SK-N-SH (cell line): ENCODE measurements around the gene PSME4.

ENCODE experiments used
- CTCF ChIP-seq: fragments of 200-600 bp; sonication (generic); IDR thresholded peaks from 2 replicates; pipeline ENCODE4 v1.6.1; 2017; ENCODE audit warnings: antibody characterized with exemption, mild to moderate bottlenecking, moderate library complexity
- EP300 ChIP-seq, 2 experiments: IDR thresholded peaks; 2 replicates each; pipeline versions ENCODE4 v1.4.0 to v1.6.1; 2012; ENCODE audit warnings: borderline replicate concordance in 1 of 2, low read depth in 1 of 2, low read length in 1 of 2
- EZH2phosphoT487 ChIP-seq: fragments of 200-600 bp; sonication (generic); IDR thresholded peaks from 2 replicates; pipeline ENCODE4 v1.6.1; 2017; ENCODE audit warnings: low read depth, mixed run types, mild to moderate bottlenecking, antibody characterized with exemption, moderate library complexity, borderline replicate concordance
- JUND ChIP-seq: IDR thresholded peaks from 2 replicates; pipeline ENCODE4 v1.4.0; 2012
- MXI1 ChIP-seq: IDR thresholded peaks from 2 replicates; pipeline ENCODE4 v1.6.1; 2012; ENCODE audit warnings: mild to moderate bottlenecking, low read depth, low read length, improper control_type of control experiment
- POLR2AphosphoS5 ChIP-seq: IDR thresholded peaks from 2 replicates; pipeline ENCODE4 v1.6.1; 2012; ENCODE audit warnings: low read depth, low read length
- RCOR1 ChIP-seq: fragments of 150-350 bp; IDR thresholded peaks from 2 replicates; pipeline ENCODE4 v1.6.1; 2017; ENCODE audit warnings: antibody characterized with exemption, low read length
- RXRA ChIP-seq: IDR thresholded peaks from 2 replicates; pipeline ENCODE4 v1.4.0; 2012; ENCODE audit warnings: low read depth, mild to moderate bottlenecking, borderline replicate concordance
- USF2 ChIP-seq: fragments of 150-350 bp; IDR thresholded peaks from 2 replicates; pipeline ENCODE4 v1.6.1; 2017; ENCODE audit warnings: antibody characterized with exemption, low read length, low read depth, borderline replicate concordance

GRCh38 chr2:53867773-53868172 is 103.0 kb downstream of the PSME4 start:
- TF ChIP-seq RXRA, result no peak
- no peak for TF ChIP-seq CTCF
- no peak for TF ChIP-seq RCOR1
- no peak for TF ChIP-seq POLR2AphosphoS5
- no peak for TF ChIP-seq EP300 (IDR thresholded peaks at IDR 0.05; ENCODE audit: borderline replicate concordance in 1 of 2, low read depth in 1 of 2, low read length in 1 of 2)
- TF ChIP-seq USF2, result no peak
- no peak for TF ChIP-seq MXI1
- TF ChIP-seq JUND, result no peak
- TF ChIP-seq EZH2phosphoT487, result no peak
